Liver (tissue), 3 donors: ENCODE measurements around the gene ZNF70.

Source experiments
- EGR1 ChIP-seq, 2 donors: IDR thresholded peaks; 2 replicates each; pipeline ENCODE4 v1.6.1; 2016 to 2018; ENCODE audit warnings: antibody characterized with exemption in 2 of 2, low read depth in 2 of 2
- GABPA ChIP-seq, 2 donors: IDR thresholded peaks in 1 of 2; conservative IDR thresholded peaks in 1 of 2; 2 replicates each; pipeline ENCODE4 v1.6.1; 2016; ENCODE audit warnings: antibody characterized with exemption in 2 of 2, mild to moderate bottlenecking in 1 of 2, moderate library complexity in 1 of 2
- HNF4A ChIP-seq, 2 donors: conservative IDR thresholded peaks; 2 replicates each; pipeline ENCODE4 v1.6.1; 2016; ENCODE audit warnings: antibody characterized with exemption in 2 of 2, mild to moderate bottlenecking in 2 of 2
- HNF4G ChIP-seq: IDR thresholded peaks from 2 replicates; pipeline ENCODE4 v1.6.1; 2016; ENCODE audit warnings: antibody characterized with exemption
- JUND ChIP-seq, 2 donors: IDR thresholded peaks; 2 replicates each; pipeline ENCODE4 v1.6.1; 2016; ENCODE audit warnings: antibody characterized with exemption in 2 of 2
- NR2F2 ChIP-seq: IDR thresholded peaks from 2 replicates; pipeline ENCODE4 v1.6.1; 2016; ENCODE audit warnings: antibody characterized with exemption
- RAD21 ChIP-seq, 2 donors: IDR thresholded peaks; 2 replicates each; pipeline ENCODE4 v1.6.1; 2016; ENCODE audit warnings: antibody characterized with exemption in 2 of 2, mild to moderate bottlenecking in 2 of 2
- TAF1 ChIP-seq: conservative IDR thresholded peaks from 2 replicates; pipeline ENCODE4 v1.6.1; 2016; ENCODE audit warnings: antibody characterized with exemption, mild to moderate bottlenecking
- YY1 ChIP-seq: IDR thresholded peaks from 2 replicates; pipeline ENCODE4 v1.6.1; 2016; ENCODE audit warnings: antibody characterized with exemption, mild to moderate bottlenecking
- TF ChIP-seq, protein P1 (sequence below): fragments of 150-350 bp; IDR thresholded peaks from 2 replicates; pipeline ENCODE4 v1.5.1; 2017; ENCODE audit warnings: improper control_type of control experiment, low read depth, low read length; ENCODE audit not compliant: missing input control
- TF ChIP-seq, protein P2 (sequence below): IDR thresholded peaks from 2 replicates; pipeline ENCODE4 v1.6.1; 2016; ENCODE audit warnings: antibody characterized with exemption
- TF ChIP-seq, protein P3 (sequence below): IDR thresholded peaks from 2 replicates; pipeline ENCODE4 v1.6.1; 2016; ENCODE audit warnings: antibody characterized with exemption, mild to moderate bottlenecking
- TF ChIP-seq, protein P4 (sequence below): IDR thresholded peaks from 2 replicates; pipeline ENCODE4 v1.6.1; 2016; ENCODE audit warnings: antibody characterized with exemption
- TF ChIP-seq, protein P5 (sequence below): IDR thresholded peaks from 2 replicates; pipeline ENCODE4 v1.6.1; 2016; ENCODE audit warnings: antibody characterized with exemption
- donor health status: healthy.
- donor health status: healthy.

DNA sequence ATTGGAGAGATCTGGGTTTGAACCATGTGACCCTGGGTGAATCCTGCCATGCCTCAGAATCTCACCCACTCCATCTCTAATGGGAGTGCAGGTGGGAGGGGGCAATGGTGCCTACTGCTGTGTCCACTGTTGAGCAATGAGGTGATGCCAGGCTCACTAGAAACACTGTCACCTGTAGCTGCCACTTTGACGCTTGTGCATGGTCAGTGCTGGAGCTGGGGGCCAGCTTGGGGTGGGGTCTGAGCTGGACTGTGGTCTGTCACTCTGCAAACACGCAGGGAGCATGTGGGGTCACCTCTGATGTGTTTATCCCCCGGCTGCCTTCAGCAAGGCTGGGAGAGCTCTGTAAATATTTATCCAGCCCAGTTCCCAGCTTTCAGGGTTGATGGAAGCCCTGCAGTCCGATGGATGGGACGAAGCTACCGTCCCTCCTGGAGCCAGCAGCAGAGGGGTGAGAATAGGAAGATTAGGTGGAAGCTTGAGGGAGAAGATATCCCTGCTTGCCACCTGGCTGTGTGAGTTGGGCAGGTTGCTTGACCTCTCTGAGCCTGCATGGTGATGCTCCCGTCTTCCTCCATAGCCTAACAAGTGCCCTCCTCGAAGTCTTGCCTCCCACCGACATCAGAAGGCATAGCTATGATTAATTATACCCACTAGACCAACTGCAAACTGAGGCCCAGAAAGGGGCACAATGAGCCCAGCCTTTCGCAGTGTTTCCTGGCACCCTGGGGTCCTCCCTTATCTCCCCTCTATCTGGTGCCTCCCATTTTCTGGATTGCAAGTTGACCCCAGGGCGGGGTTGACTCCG is 23.4 kb upstream of the ZNF70 start:
- TF ChIP-seq, protein P1, sequence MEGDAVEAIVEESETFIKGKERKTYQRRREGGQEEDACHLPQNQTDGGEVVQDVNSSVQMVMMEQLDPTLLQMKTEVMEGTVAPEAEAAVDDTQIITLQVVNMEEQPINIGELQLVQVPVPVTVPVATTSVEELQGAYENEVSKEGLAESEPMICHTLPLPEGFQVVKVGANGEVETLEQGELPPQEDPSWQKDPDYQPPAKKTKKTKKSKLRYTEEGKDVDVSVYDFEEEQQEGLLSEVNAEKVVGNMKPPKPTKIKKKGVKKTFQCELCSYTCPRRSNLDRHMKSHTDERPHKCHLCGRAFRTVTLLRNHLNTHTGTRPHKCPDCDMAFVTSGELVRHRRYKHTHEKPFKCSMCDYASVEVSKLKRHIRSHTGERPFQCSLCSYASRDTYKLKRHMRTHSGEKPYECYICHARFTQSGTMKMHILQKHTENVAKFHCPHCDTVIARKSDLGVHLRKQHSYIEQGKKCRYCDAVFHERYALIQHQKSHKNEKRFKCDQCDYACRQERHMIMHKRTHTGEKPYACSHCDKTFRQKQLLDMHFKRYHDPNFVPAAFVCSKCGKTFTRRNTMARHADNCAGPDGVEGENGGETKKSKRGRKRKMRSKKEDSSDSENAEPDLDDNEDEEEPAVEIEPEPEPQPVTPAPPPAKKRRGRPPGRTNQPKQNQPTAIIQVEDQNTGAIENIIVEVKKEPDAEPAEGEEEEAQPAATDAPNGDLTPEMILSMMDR, result no peak
- TF ChIP-seq, protein P2, sequence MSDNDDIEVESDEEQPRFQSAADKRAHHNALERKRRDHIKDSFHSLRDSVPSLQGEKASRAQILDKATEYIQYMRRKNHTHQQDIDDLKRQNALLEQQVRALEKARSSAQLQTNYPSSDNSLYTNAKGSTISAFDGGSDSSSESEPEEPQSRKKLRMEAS, result no peak
- no peak for TF ChIP-seq GABPA (IDR thresholded peaks at IDR 0.05 in 1 of 2, conservative IDR thresholded peaks at IDR 0.05 in 1 of 2)
- TF ChIP-seq, protein P3, sequence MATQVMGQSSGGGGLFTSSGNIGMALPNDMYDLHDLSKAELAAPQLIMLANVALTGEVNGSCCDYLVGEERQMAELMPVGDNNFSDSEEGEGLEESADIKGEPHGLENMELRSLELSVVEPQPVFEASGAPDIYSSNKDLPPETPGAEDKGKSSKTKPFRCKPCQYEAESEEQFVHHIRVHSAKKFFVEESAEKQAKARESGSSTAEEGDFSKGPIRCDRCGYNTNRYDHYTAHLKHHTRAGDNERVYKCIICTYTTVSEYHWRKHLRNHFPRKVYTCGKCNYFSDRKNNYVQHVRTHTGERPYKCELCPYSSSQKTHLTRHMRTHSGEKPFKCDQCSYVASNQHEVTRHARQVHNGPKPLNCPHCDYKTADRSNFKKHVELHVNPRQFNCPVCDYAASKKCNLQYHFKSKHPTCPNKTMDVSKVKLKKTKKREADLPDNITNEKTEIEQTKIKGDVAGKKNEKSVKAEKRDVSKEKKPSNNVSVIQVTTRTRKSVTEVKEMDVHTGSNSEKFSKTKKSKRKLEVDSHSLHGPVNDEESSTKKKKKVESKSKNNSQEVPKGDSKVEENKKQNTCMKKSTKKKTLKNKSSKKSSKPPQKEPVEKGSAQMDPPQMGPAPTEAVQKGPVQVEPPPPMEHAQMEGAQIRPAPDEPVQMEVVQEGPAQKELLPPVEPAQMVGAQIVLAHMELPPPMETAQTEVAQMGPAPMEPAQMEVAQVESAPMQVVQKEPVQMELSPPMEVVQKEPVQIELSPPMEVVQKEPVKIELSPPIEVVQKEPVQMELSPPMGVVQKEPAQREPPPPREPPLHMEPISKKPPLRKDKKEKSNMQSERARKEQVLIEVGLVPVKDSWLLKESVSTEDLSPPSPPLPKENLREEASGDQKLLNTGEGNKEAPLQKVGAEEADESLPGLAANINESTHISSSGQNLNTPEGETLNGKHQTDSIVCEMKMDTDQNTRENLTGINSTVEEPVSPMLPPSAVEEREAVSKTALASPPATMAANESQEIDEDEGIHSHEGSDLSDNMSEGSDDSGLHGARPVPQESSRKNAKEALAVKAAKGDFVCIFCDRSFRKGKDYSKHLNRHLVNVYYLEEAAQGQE, result no peak
- TF ChIP-seq, protein P4, sequence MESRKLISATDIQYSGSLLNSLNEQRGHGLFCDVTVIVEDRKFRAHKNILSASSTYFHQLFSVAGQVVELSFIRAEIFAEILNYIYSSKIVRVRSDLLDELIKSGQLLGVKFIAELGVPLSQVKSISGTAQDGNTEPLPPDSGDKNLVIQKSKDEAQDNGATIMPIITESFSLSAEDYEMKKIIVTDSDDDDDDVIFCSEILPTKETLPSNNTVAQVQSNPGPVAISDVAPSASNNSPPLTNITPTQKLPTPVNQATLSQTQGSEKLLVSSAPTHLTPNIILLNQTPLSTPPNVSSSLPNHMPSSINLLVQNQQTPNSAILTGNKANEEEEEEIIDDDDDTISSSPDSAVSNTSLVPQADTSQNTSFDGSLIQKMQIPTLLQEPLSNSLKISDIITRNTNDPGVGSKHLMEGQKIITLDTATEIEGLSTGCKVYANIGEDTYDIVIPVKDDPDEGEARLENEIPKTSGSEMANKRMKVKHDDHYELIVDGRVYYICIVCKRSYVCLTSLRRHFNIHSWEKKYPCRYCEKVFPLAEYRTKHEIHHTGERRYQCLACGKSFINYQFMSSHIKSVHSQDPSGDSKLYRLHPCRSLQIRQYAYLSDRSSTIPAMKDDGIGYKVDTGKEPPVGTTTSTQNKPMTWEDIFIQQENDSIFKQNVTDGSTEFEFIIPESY, result no peak
- TF ChIP-seq RAD21 (IDR thresholded peaks at IDR 0.05), result no peak
- no peak for TF ChIP-seq JUND (IDR thresholded peaks at IDR 0.05)
- no peak for TF ChIP-seq EGR1 (IDR thresholded peaks at IDR 0.05; ENCODE audit: low read depth in 2 of 2)
- no peak for TF ChIP-seq YY1
- no peak for TF ChIP-seq TAF1
- no peak for TF ChIP-seq HNF4G
- TF ChIP-seq, protein P5, sequence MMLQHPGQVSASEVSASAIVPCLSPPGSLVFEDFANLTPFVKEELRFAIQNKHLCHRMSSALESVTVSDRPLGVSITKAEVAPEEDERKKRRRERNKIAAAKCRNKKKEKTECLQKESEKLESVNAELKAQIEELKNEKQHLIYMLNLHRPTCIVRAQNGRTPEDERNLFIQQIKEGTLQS, result no peak
- TF ChIP-seq NR2F2, result no peak
- no peak for TF ChIP-seq HNF4A (conservative IDR thresholded peaks at IDR 0.05)
